Measurements from ENCODE around the gene VPS18. TPM values are rescaled to one million over a fixed set of nuclear protein-coding genes. Genes with fewer than 3 reads are reported as not detected.

The VPS18 gene
- total RNA-seq, 1 experiment from 2014 or later, result 16.9 TPM

- TF ChIP-seq YY1 (IDR thresholded peaks at IDR 0.05; ENCODE audit: extremely low read depth, insufficient replicate concordance, low read depth, low read length) (no peak), EZH2 (IDR thresholded peaks at IDR 0.05) (no peak), SRF (IDR thresholded peaks at IDR 0.05; ENCODE audit: low read depth) (no peak), ZFX (IDR thresholded peaks at IDR 0.05) (no peak), CBX3 (IDR thresholded peaks at IDR 0.05; ENCODE audit: low read depth) (no peak), MAX (IDR thresholded peaks at IDR 0.05) (no peak), SP1 (IDR thresholded peaks at IDR 0.05; ENCODE audit: low read depth) (no peak), EGR1 (IDR thresholded peaks at IDR 0.05; ENCODE audit: low read depth) (no peak)
Observed at GRCh38 chr15:40901053-40901443, 6.8 kb downstream of the VPS18 start (continued).

DNA sequence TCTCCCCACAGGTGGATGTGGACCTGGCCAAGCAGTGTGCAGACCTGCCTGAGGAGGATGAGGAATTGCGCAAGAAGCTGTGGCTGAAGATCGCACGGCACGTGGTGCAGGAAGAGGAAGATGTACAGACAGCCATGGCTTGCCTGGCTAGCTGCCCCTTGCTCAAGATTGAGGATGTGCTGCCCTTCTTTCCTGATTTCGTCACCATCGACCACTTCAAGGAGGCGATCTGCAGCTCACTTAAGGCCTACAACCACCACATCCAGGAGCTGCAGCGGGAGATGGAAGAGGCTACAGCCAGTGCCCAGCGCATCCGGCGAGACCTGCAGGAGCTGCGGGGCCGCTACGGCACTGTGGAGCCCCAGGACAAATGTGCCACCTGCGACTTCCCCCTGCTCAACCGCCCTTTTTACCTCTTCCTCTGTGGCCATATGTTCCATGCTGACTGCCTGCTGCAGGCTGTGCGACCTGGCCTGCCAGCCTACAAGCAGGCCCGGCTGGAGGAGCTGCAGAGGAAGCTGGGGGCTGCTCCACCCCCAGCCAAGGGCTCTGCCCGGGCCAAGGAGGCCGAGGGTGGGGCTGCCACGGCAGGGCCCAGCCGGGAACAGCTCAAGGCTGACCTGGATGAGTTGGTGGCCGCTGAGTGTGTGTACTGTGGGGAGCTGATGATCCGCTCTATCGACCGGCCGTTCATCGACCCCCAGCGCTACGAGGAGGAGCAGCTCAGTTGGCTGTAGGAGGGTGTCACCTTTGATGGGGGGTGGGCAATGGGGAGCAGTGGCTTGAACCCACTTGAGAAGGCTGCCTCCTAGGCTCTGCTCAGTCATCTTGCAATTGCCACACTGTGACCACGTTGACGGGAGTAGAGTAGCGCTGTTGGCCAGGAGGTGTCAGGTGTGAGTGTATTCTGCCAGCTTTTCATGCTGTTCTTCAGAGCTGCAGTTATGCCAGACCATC, 8.6 kb downstream of the VPS18 start:
- Histone ChIP-seq H3K27ac (ENCODE audit: low read depth, low read length) (no peak overlapping the region; the same call in 1 of the 2 replicates), H3K4me2 (ENCODE audit: low read length) (no peak overlapping the region), H4K20me1 (ENCODE audit: insufficient read depth) (no peaks in the 10 kb centered on the region), H3K9me3 (ENCODE audit: control insufficient read depth in 1 of 2, insufficient read depth in 1 of 2, low read depth in 1 of 2, low read length in 2 of 2) (no peaks in the 10 kb centered on the region), H3K9ac (ENCODE audit: low read length) (no peak overlapping the region), H2AFZ (ENCODE audit: low read depth, low read length, poor library complexity, severe bottlenecking) (no peak overlapping the region), H3K4me3 (replicated peaks in 1 of 2; ENCODE audit: low read depth in 1 of 2, low read length in 2 of 2) (no peak overlapping the region), H3K79me2 (ENCODE audit: insufficient read depth, low read length) (no peaks in the 10 kb centered on the region; the same call in 1 of the 2 replicates), H3K36me3 (ENCODE audit: control insufficient read depth in 1 of 2, insufficient read depth in 2 of 2, low read length in 2 of 2) (peaks cover 9 to 14% of the 10 kb centered on the region in 2 experiments; a peak in 3 of 4 replicates), H3K27me3 (ENCODE audit: insufficient read depth, low read length) (no peaks in the 10 kb centered on the region), H3K4me1 (ENCODE audit: control insufficient read depth in 1 of 2, insufficient read depth in 2 of 2, low read length in 2 of 2) (peaks cover 30 to 40% of the 10 kb centered on the region in 2 experiments), H3K9me2 (ENCODE audit: insufficient read depth) (no peaks in the 10 kb centered on the region)
- POLR2A ChIA-PET, result interaction anchor here (0.9 to 2.7 kb wide), 2 partner anchors 8 to 25 kb away, joined by 3 to 14 read pairs; partner anchors contain the start of genes DLL4 and VPS18
- CTCF ChIA-PET, result interaction anchor here (0.6 to 6.8 kb wide), 9 partner anchors 8 to 321 kb away, joined by 3 to 78 read pairs (median 4); partner anchors contain the start of genes DLL4 and VPS18
- no peak for DNase-seq (ENCODE audit: low read depth, low spot score)
- no peak for ATAC-seq
- RAD21 ChIA-PET (ENCODE audit: low non-redundant PET in 1 of 2, low total read pairs in 2 of 2, uncharacterized antibody in 2 of 2, unreplicated experiment in 2 of 2), result interaction anchor here in 1 of 2 experiments (1.9 kb wide), 1 partner anchor 282 kb away, joined by 8 read pairs; no protein-coding TSS in a partner anchor
- no peak for TF ChIP-seq SIN3A (IDR thresholded peaks at IDR 0.05; ENCODE audit: low read depth)
- no peak for TF ChIP-seq ZFX (IDR thresholded peaks at IDR 0.05)
- TF ChIP-seq, protein P1, sequence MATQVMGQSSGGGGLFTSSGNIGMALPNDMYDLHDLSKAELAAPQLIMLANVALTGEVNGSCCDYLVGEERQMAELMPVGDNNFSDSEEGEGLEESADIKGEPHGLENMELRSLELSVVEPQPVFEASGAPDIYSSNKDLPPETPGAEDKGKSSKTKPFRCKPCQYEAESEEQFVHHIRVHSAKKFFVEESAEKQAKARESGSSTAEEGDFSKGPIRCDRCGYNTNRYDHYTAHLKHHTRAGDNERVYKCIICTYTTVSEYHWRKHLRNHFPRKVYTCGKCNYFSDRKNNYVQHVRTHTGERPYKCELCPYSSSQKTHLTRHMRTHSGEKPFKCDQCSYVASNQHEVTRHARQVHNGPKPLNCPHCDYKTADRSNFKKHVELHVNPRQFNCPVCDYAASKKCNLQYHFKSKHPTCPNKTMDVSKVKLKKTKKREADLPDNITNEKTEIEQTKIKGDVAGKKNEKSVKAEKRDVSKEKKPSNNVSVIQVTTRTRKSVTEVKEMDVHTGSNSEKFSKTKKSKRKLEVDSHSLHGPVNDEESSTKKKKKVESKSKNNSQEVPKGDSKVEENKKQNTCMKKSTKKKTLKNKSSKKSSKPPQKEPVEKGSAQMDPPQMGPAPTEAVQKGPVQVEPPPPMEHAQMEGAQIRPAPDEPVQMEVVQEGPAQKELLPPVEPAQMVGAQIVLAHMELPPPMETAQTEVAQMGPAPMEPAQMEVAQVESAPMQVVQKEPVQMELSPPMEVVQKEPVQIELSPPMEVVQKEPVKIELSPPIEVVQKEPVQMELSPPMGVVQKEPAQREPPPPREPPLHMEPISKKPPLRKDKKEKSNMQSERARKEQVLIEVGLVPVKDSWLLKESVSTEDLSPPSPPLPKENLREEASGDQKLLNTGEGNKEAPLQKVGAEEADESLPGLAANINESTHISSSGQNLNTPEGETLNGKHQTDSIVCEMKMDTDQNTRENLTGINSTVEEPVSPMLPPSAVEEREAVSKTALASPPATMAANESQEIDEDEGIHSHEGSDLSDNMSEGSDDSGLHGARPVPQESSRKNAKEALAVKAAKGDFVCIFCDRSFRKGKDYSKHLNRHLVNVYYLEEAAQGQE (IDR thresholded peaks at IDR 0.05; ENCODE audit: low read depth), result no peak
- TF ChIP-seq YY1 (IDR thresholded peaks at IDR 0.05; ENCODE audit: extremely low read depth, insufficient replicate concordance, low read depth, low read length), result no peak
- TF ChIP-seq EZH2phosphoT487 (IDR thresholded peaks at IDR 0.05; ENCODE audit: borderline replicate concordance), result no peak
- no peak for TF ChIP-seq POLR2A (IDR thresholded peaks at IDR 0.05; ENCODE audit: borderline replicate concordance, extremely low read depth, insufficient read depth, insufficient read length)
- no peak for TF ChIP-seq FOSL1 (IDR thresholded peaks at IDR 0.05; ENCODE audit: low read depth)
- no peak for TF ChIP-seq EZH2 (IDR thresholded peaks at IDR 0.05)
- no peak for TF ChIP-seq CEBPB (IDR thresholded peaks at IDR 0.05; ENCODE audit: low read depth)
- TF ChIP-seq SP1 (IDR thresholded peaks at IDR 0.05; ENCODE audit: low read depth), result no peak
- no peak for TF ChIP-seq JUND (IDR thresholded peaks at IDR 0.05)
- TF ChIP-seq ZBTB33 (IDR thresholded peaks at IDR 0.05; ENCODE audit: extremely low read depth, insufficient replicate concordance, low read length), result no peak
- intact Hi-C loops (cut with micrococcal nuclease), result no loop called here
- no TSS peak for BruUV-seq (replicated peaks)

Measured in HCT116 (cell line).